SK-N-SH treated with all-trans-retinoic acid at 6 μM for 48 hours (cell line): Measurements from ENCODE around the gene MPDU1.

Experiments
- ARNTL ChIP-seq: fragments of 450-650 bp; formaldehyde crosslinking; IDR thresholded peaks from 2 replicates; pipeline ENCODE4 v1.5.0; 2020; ENCODE audit warnings: low read depth, mild to moderate bottlenecking, moderate library complexity, borderline replicate concordance
- ESRRG ChIP-seq: fragments of 250-450 bp; sonication (Bioruptor Pico); IDR thresholded peaks from 2 replicates; pipeline ENCODE4 v1.6.1; 2021; ENCODE audit warnings: mild to moderate bottlenecking
- GLIS3 ChIP-seq: fragments of 250-450 bp; sonication (Bioruptor Pico); IDR thresholded peaks from 2 replicates; pipeline ENCODE4 v1.5.0; 2020; ENCODE audit warnings: mild to moderate bottlenecking, moderate library complexity
- PATZ1 ChIP-seq: fragments of 250-450 bp; sonication (Bioruptor Pico); IDR thresholded peaks from 2 replicates; pipeline ENCODE4 v1.8.0; 2020; ENCODE audit warnings: mild to moderate bottlenecking, moderate library complexity, borderline replicate concordance
- RARB ChIP-seq: fragments of 250-450 bp; sonication (Bioruptor Pico); IDR thresholded peaks from 2 replicates; pipeline ENCODE4 v1.8.0; 2021; ENCODE audit warnings: mild to moderate bottlenecking, moderate library complexity
- SNAI2 ChIP-seq: fragments of 250-450 bp; sonication (Bioruptor Pico); IDR thresholded peaks from 2 replicates; pipeline ENCODE4 v1.5.0; 2020; ENCODE audit warnings: mild to moderate bottlenecking, moderate library complexity
- TSHZ2 ChIP-seq: fragments of 250-450 bp; sonication (Bioruptor Pico); IDR thresholded peaks from 2 replicates; pipeline ENCODE4 v1.5.0; 2020; ENCODE audit warnings: mild to moderate bottlenecking, moderate library complexity
- ZC3H10 ChIP-seq: fragments of 250-450 bp; sonication (Bioruptor Pico); IDR thresholded peaks from 2 replicates; pipeline ENCODE4 v1.5.1; 2021; ENCODE audit warnings: mild to moderate bottlenecking, moderate library complexity
- ZFP3 ChIP-seq: fragments of 250-450 bp; sonication (Bioruptor Pico); IDR thresholded peaks from 2 replicates; pipeline ENCODE4 v1.5.0; 2020; ENCODE audit warnings: mild to moderate bottlenecking, moderate library complexity
- ZFP30 ChIP-seq: fragments of 450-650 bp; formaldehyde crosslinking; IDR thresholded peaks from 2 replicates; pipeline ENCODE4 v1.5.0; 2022; ENCODE audit warnings: mild to moderate bottlenecking, moderate library complexity
- ZNF8 ChIP-seq: fragments of 450-650 bp; formaldehyde crosslinking; IDR thresholded peaks from 2 replicates; pipeline ENCODE4 v1.5.0; 2020; ENCODE audit warnings: mild to moderate bottlenecking, moderate library complexity

- TF ChIP-seq ZFP3 (no peak), ZC3H10 (CRISPR knock-in tag) (no peak), SNAI2 (no peak), TSHZ2 (CRISPR knock-in tag) (no peak), PATZ1 (CRISPR knock-in tag) (no peak), ARNTL (CRISPR knock-in tag) (no peak), ESRRG (CRISPR knock-in tag) (no peak), RARB (CRISPR knock-in tag) (no peak), ZFP30 (CRISPR knock-in tag) (no peak), ZNF8 (CRISPR knock-in tag) (no peak), GLIS3 (no peak)
Measured at GRCh38 chr17:7591596-7591995, 7.9 kb downstream of the MPDU1 start.
